AG10803 (cell line): Measurements from ENCODE around the gene SAMD13.
"Not testable (repeated sequence)": the region's sequence is repeated elsewhere in the genome, so short reads cannot be mapped to it uniquely, and the experiment has no call there.

ENCODE experiments used
- DNase-seq: peaks from one replicate; pipeline ENCODE4 v3.0.0; 2010; ENCODE audit warnings: low read depth
- H3K4me3 ChIP-seq: 2 replicates; pipeline ENCODE4 v1.5.1; 2011; ENCODE audit warnings: mild to moderate bottlenecking, low read length, control low read depth
- CTCF ChIP-seq: conservative IDR thresholded peaks from 2 replicates; pipeline ENCODE4 v1.5.1; 2011; ENCODE audit warnings: mild to moderate bottlenecking, low read length, control low read depth, inconsistent platforms

SAMD13 gene

GRCh38 chr1:84283381-84283780, 18.1 kb upstream of the SAMD13 start:
- H3K4me3 ChIP-seq = no peak overlapping the region
- peak; percentile 36 for DNase-seq
- no peak for TF ChIP-seq CTCF

- TF ChIP-seq CTCF = no peak
- no peak for DNase-seq
- no peak overlapping the region for H3K4me3 ChIP-seq
Observed at GRCh38 chr1:84286071-84286470, 15.4 kb upstream of the SAMD13 start.

GRCh38 chr1:84287389-84287788, 14.1 kb upstream of the SAMD13 start:
- DNase-seq, H3K4me3 ChIP-seq: not testable (repeated sequence)

GRCh38 chr1:84289169-84289785, 12.2 kb upstream of the SAMD13 start:
- no peak for DNase-seq
- H3K4me3 ChIP-seq = no peak overlapping the region
- TF ChIP-seq CTCF = no peak

GRCh38 chr1:84291882-84292655, 9.4 kb upstream of the SAMD13 start:
- no peak overlapping the region for H3K4me3 ChIP-seq
- TF ChIP-seq CTCF = no peak
- DNase-seq = no peak

- no peak overlapping the region for H3K4me3 ChIP-seq
- no peak for TF ChIP-seq CTCF
- DNase-seq = no peak
Observed at GRCh38 chr1:84293766-84294165, 7.7 kb upstream of the SAMD13 start.

- no peak for DNase-seq
- no peak overlapping the region for H3K4me3 ChIP-seq
- TF ChIP-seq CTCF = no peak
Observed at GRCh38 chr1:84294751-84295150, 6.8 kb upstream of the SAMD13 start.
